ENCODE data around the gene APOC1.

Gene APOC1

DNA sequence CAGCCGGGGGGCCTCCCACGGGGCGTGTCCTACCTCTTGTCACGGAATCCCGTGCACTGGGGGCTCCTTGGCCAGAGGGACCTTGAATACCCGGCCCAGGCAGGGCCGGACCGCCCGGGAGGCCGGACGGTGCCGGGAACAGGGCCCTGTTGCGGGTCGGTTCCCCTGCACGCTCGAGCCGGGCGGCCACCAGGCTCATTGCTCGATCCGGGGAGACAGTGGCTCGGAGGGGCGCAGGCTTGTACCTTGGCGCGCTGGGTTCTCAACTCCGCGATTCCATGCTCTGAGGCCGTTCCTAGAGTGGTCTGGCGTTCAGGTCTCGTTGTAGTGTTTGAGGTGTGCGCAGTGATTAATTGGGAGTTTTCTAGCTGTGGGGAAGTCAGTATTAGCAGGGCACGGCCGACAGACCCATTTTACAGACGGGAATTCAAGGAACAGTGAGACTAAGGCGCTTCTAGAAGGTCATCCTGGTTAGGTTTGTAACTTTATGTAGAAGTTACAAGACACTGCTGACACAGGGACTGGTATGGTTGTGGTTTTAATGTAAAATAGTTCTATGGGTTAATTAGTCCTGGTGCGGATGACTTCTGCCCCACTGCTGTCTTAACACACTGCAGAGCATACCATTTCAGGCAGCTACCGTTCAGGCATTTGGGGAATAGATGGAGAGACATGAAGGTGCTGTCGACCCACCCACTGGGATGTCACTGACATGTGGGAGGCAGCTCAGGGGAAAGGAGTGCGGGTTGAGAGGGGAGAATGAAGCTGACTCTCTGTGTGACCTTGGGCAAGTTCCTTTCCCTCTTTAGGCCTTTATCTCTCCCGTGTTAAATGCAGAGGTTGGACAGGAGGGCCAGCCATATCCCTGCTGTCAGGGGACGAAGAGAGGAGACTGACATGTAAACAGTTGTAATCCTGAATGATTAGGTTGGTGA lies 41.4 kb downstream of the APOC1 start:
- in situ Hi-C loops (cut with MboI; ENCODE audit: low sequenced_read_pairs) = no loop called here

DNA sequence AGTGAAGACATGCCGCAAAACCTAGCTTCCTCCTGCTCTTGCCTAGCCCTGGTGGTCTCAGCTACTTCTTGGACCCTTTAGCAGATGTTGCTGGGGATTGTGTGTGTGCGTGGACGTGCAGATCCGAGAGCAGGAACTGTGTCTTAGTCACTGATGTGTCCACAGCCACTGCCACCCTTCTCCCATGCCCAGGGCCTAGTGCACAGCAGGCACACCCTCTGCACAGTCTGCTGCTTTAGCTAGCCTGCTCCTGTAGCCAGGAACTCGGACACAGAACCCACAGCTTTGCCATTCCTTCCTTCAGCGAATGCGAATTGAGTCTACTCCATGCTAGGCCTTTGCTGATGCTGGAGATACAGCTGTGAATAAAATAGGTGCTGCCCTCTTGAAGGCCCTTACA lies 43.1 kb downstream of the APOC1 start:
- in situ Hi-C loops (cut with MboI; ENCODE audit: low sequenced_read_pairs) = no loop called here

DNA sequence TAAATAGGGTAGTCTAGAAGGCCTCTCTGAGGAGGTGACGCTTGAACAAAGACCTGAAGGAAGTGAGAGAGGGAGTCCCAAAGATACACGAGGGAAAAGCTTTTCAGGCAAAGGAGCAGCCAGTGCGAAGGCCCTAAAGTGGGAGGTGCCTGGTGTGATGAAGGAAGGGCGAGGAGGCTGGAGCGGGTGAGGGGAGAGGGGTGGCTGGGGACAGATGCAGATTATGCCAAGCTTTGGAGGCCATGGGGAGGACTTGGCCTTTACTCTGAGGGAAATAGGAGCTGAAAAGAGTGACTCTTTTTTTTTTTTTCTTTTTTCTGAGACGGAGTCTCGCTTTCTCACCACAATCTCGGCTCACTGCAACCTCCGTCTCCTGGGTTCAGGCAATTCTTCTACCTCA lies 43.7 kb downstream of the APOC1 start:
- in situ Hi-C loops (cut with MboI; ENCODE audit: low sequenced_read_pairs) = no loop called here

DNA sequence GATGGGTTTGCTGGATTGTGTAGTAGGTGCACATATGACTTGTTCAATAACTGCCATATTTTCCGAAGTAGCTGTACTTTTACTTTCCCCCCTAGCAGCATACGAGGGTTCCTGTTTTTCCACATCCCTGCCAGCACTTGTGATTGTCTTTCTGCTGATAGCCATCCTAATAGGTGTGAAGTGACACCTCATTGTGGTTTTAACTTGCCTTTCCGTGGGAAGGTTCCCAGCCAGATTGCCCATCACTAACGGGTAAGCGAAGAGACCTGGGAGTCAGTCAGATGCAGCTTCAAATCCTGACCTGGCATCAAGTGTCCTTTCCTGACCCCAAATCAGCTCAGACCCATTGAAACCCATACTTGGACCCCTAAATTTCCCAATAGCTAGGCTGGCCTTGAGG lies 45.3 kb downstream of the APOC1 start:
- in situ Hi-C loops (cut with MboI; ENCODE audit: low sequenced_read_pairs) = no loop called here

DNA sequence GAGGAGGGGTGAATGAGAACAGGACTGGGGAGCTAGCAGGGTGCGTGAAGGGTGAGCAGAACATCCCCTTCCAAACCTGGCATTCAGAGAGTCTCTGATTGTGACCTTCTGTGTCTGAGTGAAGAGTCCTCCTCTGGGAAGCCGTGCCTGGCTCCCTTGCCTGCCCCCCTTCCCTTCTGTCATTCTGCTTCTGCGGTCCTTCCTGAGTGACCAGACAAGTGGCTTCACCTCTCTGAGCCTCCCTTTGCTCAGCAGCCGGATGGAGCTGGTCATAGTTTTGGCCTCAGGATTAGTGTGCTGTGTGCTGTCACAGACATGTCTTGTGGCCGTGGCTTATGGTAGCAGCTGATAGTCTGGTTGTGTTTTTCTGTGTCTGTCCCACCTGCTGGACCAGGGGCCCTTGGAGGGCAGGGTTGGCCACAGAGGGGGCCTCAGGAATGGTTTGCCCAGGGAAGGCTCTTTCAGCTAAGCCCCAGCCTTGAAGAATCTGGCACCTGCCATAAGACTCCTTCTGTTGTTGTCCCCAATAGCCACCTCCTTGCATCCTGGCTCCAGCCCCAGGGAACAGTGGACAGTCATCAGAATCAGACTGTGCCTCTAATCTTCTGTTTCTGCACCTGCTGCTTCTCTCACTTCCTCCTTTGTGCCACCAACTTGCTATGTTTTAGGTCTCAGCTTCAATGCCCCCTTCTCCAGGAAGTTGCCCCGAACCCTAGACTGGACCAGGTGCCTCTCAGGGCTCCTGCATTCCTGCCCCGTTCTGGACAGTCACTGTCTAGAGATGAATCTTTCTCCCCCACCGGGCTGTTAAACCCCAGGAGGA lies 46.7 kb downstream of the APOC1 start:
- in situ Hi-C loops (cut with MboI; ENCODE audit: low sequenced_read_pairs) = no loop called here

DNA sequence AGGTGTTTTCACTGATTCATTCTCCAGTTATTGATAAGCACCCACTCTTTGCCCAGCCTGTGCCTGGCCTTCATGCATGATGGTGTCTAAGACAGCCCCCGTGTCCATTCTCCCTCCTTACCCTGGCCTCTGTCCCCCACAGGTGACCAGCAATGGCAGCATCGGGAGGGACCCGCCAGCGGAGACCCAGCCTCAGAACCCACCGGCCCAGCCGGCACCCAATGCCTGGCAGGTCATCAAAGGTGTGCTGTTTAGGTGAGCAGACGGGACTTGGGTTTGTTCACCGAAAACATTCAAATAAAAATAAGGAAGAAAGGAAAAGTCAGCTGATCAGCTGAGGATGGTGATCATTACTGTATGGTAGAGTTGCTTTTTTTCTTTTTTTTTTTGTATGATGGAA lies 47.4 kb downstream of the APOC1 start:
- in situ Hi-C loops (cut with MboI; ENCODE audit: low sequenced_read_pairs) = no loop called here

DNA sequence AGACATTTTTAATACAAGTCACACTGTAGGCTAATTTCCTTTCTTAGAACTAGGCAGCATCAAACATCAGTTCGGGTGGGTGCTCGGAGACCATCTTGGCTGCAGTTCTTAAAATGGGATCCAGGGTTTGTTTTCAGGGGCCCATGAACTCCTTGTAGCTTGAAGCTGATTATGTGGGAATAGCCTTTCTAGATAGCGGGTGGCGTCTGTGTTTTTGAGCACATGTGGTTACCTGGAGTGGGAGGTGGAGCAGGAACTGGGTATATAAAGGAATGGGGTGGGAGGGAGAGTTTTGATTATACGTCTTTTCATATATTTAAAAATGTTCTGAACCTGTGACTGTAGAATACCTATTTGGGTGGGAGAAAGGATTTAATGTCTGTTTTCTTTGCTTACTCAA lies 53.7 kb downstream of the APOC1 start:
- in situ Hi-C loops (cut with MboI; ENCODE audit: low sequenced_read_pairs) = no loop called here

DNA sequence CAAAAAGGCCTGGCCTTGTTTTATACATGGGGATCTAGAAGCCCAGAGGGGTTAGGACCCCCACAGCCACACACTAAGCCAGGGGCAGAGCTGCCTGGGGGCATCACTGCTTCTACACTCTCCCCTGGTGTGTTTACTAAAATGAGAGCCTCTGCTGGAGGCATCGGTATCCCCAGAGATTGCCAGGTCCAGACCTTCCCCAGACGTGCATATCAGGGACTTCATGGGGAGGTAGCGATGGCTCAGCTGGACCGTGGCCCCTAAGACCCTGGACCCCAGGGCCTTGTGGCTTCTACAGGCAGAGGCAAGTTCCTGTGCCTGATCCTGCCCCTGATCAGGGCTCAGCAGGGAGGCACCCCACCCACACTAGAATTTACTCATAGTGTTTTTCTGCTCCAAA lies 54.3 kb downstream of the APOC1 start:
- in situ Hi-C loops (cut with MboI; ENCODE audit: low sequenced_read_pairs) = no loop called here

Measured in HL-60/S4 treated with phorbol 12-myristate 13-acetate at 8.2 ng/mL for 4 days and 3 days (cell line).